ENCODE measurements around the gene GPRC5B.

GPRC5B gene

GRCh38 chr16:19884611-19885450 lies at the start of gene GPRC5B:
GPRC5B (minus strand) TSS chr16:19884848; CDS start chr16:19872845, 12,003 bp downstream.
- no peak for DNase-seq

GRCh38 chr16:19933740-19934139 lies 49.1 kb upstream of the GPRC5B start:
- DNase-seq, result no peak

GRCh38 chr16:19929062-19929511 lies 44.4 kb upstream of the GPRC5B start:
- DNase-seq, result no peak

- DNase-seq, result no peak
Measured at GRCh38 chr16:19928432-19928831, 43.8 kb upstream of the GPRC5B start.

GRCh38 chr16:19926449-19927390 lies 42.1 kb upstream of the GPRC5B start:
- DNase-seq, result no peak

GRCh38 chr16:19923396-19923795 lies 38.7 kb upstream of the GPRC5B start:
- DNase-seq, result no peak

- DNase-seq, result no peak
Measured at GRCh38 chr16:19919142-19919541, 34.5 kb upstream of the GPRC5B start.

GRCh38 chr16:19916064-19916463 lies 31.4 kb upstream of the GPRC5B start:
- DNase-seq, result no peak

- DNase-seq, result no peak
Measured at GRCh38 chr16:19914877-19915276, 30.2 kb upstream of the GPRC5B start.

- DNase-seq, result peak; percentile 42
Measured at GRCh38 chr16:19913340-19913645, 28.6 kb upstream of the GPRC5B start.

GRCh38 chr16:19912455-19913339 lies 28.0 kb upstream of the GPRC5B start:
- no peak for DNase-seq

- no peak for DNase-seq
Measured at GRCh38 chr16:19911747-19912454, 27.3 kb upstream of the GPRC5B start.

GRCh38 chr16:19911204-19911603 lies 26.6 kb upstream of the GPRC5B start:
- no peak for DNase-seq

- no peak for DNase-seq
Measured at GRCh38 chr16:19909750-19910322, 25.2 kb upstream of the GPRC5B start.

- no peak for DNase-seq
Measured at GRCh38 chr16:19908921-19909320, 24.3 kb upstream of the GPRC5B start.

GRCh38 chr16:19907161-19907992 lies 22.7 kb upstream of the GPRC5B start:
- peak; percentile 24 for DNase-seq

- DNase-seq, result no peak
Measured at GRCh38 chr16:19901164-19901563, 16.5 kb upstream of the GPRC5B start.

- DNase-seq, result no peak
Measured at GRCh38 chr16:19899605-19899955, 14.9 kb upstream of the GPRC5B start.

GRCh38 chr16:19898924-19899604 lies 14.4 kb upstream of the GPRC5B start:
- peak; percentile 29 for DNase-seq

GRCh38 chr16:19898166-19898565 lies 13.5 kb upstream of the GPRC5B start:
- no peak for DNase-seq
